Mononuclear cell (primary cell): ENCODE measurements around the gene NDE1. TPM values are rescaled to one million over a fixed set of nuclear protein-coding genes. Genes with fewer than 3 reads are reported as not detected.
"Not testable (repeated sequence)": the region's sequence is repeated elsewhere in the genome, so short reads cannot be mapped to it uniquely, and the experiment has no call there.

Experiments used
- H3K27me3 ChIP-seq: 2 replicates; pipeline ENCODE4 v1.6.0; 2011; ENCODE audit warnings: low read length, control low read depth; ENCODE audit not compliant: insufficient read depth
- H3K4me1 ChIP-seq: 2 replicates; pipeline ENCODE4 v1.5.1; 2011; ENCODE audit warnings: mild to moderate bottlenecking, low read length, control low read depth; ENCODE audit not compliant: insufficient read depth
- H3K4me3 ChIP-seq: 2 replicates; pipeline ENCODE4 v1.5.1; 2011; ENCODE audit warnings: mild to moderate bottlenecking, low read length, moderate library complexity
- H3K9me3 ChIP-seq: 2 replicates; pipeline ENCODE4 v1.5.1; 2011; ENCODE audit warnings: low read depth, mild to moderate bottlenecking, control low read depth, low read length
- total RNA-seq: library from RNA; depleted of rRNA; stranded (reverse); fragments of >200 nt; gene quantifications from one replicate; pipeline ENCODE4 v1.2.3, GENCODE V29; 2012

The NDE1 gene
- total RNA-seq, 1 donor = 87.3 TPM

DNA sequence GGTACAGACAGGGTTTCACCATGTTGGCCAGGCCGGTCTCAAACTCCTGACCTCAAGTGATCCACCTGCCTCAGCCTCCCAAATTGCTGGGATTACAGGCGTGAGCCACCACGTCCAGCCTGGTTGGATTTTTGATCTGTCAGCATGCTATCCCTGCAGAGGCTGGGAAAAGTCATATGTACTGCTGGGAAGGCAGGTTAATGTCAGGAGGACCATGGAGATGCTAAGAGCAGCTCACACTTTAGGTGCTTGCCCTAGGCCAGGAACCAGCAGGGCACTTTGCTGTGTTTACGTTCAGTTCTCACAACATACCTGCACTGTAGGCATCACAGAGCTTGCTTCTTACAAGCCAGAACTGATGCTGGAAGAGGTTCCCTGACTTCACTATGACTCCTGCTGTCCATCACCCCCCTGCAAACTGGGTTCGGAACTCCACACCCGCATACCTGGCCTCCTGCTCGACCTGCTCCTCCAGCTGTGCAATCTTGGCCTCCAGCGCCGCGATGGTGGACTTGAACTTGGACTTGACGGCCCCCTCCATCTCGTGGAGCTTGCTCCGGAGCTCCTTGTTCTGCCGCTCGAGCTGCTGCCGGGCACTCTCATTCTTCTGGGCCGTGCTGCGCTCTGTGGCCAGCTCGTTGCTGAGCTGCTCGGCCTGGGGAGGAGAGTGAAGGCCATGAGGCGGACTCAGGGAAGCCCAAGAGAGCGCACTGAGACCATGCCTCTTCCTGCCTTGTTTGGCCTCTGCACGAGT is 66.8 kb downstream of the NDE1 start:
- H3K4me3 ChIP-seq = no peak overlapping the region
- no peaks in the 10 kb centered on the region for H3K27me3 ChIP-seq

DNA sequence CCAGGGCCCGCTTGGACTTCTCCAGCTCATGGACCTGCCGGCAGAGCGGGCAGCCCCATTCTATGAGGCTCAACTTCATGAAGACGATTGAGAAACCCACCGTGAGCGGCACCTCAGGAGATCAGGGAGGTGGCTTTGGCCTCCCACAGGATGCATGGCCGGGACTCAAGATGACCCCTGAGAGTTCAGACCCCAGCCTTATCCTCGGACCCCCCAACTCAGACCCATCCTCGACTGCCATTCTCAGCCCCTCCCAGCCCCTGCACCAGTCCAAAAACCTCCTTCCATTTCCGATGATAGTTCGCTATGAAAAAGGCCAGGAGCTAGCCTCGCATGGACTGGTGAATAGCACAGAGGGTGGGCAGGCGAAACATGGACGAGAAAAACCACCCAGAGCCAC is 71.0 kb downstream of the NDE1 start:
- Histone ChIP-seq H3K27me3 (no peaks in the 10 kb centered on the region), H3K4me1 (no peaks in the 10 kb centered on the region), H3K9me3 (no peaks in the 10 kb centered on the region), H3K4me3 (no peak overlapping the region)

More for the DNA sequence above, 66.8 kb downstream of the NDE1 start:
- H3K4me1 ChIP-seq = no peaks in the 10 kb centered on the region
- no peaks in the 10 kb centered on the region for H3K9me3 ChIP-seq

DNA sequence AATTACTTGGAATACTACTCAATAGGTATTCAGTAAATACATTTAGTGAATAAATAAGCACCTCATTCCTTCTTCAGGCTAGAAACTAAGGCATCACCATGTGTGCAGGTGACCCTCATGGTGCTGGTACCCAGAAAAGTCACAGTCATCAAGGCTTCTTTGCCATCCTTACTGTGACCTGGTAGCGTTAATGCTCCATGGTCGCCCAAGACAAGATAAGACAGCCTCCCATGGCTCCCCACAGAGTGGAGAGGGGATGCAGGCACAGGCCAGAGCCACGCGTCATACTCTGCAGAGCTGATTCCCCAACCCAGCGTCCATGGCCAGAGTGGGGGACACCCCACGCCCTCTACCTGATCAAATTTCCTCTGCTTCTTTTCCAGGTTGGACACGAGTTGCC is 73.8 kb downstream of the NDE1 start:
- no peaks in the 10 kb centered on the region for H3K4me1 ChIP-seq
- H3K4me3 ChIP-seq = no peak overlapping the region
- H3K27me3 ChIP-seq = no peaks in the 10 kb centered on the region
- no peaks in the 10 kb centered on the region for H3K9me3 ChIP-seq

DNA sequence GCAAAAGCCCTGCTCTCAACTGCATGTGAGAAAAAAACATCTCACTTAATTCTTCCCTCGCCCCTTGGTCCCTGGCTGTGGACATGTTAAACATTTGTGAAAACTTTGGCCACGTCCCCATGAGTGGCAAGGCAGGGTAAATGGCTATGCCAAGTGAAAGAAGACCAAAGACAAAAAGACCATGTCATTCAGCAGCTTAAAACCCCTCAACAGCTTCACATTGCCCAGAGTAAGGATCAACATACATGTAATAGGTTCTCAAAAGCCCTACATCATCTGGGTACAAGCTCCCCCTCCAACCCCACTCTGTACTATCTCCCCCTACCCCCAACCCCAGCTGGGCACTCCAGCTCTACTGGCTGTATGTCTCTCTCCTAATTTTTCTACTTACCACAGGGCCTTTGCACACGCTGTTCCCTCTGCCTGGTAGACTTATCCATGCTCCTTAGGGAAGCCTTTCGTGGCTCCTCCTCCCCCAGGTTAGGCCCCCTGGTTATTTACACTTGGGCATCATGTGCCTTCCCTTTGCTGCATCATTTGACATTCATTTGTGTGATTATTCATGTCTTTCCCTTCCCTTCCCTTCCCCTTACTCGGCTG is 75.7 kb downstream of the NDE1 start:
- Histone ChIP-seq H3K27me3 (no peaks in the 10 kb centered on the region), H3K4me1 (no peaks in the 10 kb centered on the region), H3K9me3 (no peaks in the 10 kb centered on the region), H3K4me3 (no peak overlapping the region)

DNA sequence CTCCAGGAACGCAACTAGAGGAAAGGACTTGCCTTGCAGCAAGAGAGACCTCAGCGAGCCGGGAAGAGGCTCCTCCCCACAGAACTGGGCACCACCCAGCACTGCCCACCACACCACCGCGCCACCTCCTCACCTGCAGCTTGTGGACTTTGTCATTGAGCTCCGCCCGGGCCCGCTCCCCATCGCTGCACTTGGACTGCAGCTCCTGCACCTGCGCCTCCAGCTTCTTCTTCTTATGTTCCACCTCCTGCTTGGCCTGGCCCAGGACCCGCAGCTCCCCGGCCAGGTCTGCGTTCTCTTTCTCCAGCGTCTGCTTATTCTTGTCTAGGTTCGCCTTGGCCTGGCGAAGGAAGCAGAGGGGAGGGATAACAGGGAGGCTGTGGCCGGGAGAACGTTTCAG is 76.7 kb downstream of the NDE1 start:
- Histone ChIP-seq H3K27me3 (no peaks in the 10 kb centered on the region), H3K9me3 (no peaks in the 10 kb centered on the region), H3K4me1 (no peaks in the 10 kb centered on the region), H3K4me3 (no peak overlapping the region)

DNA sequence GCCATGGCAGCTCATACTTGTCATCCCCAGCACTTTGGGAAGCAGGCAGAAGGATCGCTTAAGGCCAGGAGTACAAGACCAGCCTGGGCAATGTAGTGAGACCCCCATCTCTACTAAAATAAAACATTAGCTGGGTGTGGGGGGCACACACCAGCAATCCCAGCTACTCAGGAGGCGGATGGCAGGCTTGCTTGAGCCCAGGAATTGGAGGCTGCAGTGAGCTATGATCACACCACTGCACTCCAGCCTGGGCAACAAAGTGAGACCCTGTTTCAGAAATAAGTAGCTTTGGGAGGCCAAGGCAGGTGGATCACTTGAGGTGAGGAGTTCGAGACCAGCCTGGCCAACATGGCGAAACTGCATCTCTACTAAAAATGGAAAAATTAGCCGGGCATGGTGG is 77.7 kb downstream of the NDE1 start:
- H3K9me3 ChIP-seq, H3K4me1 ChIP-seq, H3K27me3 ChIP-seq, H3K4me3 ChIP-seq: not testable (repeated sequence)

DNA sequence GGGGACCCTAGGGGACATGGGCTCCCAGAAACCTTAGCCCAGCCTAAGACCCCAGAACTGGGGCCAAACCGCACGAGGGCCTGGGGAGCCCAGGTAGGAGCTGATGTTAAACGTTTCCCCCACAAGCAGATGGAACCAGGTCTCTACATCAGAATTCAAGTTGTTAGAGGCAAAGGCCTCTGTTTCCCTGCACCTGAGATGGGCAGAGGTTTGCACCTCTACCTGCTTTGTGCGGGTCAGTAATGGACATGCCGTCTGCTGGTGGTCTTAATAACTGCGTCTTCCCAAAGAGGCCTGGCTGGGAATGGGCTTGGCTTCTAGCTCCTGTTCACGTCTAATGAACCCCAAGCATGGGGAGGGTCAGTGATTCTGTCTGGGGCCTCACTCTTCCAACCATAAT is 79.1 kb downstream of the NDE1 start:
- Histone ChIP-seq H3K4me3 (no peak overlapping the region), H3K9me3 (no peaks in the 10 kb centered on the region), H3K4me1 (no peaks in the 10 kb centered on the region), H3K27me3 (no peaks in the 10 kb centered on the region)

DNA sequence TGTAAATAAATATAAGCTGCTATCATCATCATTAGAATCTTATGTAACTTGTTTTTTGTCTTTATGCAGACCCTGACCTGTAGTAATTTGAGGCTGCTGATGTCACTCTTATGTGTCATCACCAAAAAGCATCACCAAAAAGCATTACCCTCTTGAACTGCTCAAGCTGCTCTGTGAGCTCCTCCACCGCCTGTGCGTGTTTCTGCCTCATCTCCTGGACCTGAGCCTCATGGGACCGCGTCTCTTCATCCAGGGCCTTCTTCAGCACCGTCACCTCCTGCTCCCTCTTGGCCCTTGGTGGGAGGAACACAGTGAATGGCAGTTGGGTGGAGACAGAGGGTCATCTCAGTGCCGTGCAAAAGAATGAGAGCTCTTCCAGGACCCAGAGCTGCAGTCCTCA is 82.4 kb downstream of the NDE1 start:
- no peaks in the 10 kb centered on the region for H3K27me3 ChIP-seq
- H3K4me3 ChIP-seq = no peak overlapping the region
- H3K4me1 ChIP-seq = no peaks in the 10 kb centered on the region
- H3K9me3 ChIP-seq = no peaks in the 10 kb centered on the region

DNA sequence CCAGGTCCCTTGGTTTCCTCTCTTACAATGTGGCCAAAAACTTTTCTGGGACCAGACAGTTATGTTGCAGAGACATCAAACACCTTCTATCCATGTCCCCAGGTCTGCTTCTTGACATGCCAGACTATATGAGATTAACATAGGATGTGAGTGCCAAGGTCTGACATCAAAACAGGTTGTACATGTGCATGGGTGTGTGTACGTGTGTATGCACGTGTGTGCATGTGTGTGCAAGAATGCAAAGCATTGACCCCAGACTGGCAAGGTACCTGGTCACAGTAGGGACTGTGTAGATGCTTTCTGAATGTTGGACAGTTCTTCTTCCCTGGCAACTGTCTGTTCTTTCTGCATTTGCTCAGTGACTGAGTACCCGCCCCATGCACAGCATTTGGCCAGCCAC is 85.6 kb downstream of the NDE1 start:
- Histone ChIP-seq H3K4me1 (no peaks in the 10 kb centered on the region), H3K9me3 (no peaks in the 10 kb centered on the region), H3K4me3 (no peak overlapping the region), H3K27me3 (no peaks in the 10 kb centered on the region)

DNA sequence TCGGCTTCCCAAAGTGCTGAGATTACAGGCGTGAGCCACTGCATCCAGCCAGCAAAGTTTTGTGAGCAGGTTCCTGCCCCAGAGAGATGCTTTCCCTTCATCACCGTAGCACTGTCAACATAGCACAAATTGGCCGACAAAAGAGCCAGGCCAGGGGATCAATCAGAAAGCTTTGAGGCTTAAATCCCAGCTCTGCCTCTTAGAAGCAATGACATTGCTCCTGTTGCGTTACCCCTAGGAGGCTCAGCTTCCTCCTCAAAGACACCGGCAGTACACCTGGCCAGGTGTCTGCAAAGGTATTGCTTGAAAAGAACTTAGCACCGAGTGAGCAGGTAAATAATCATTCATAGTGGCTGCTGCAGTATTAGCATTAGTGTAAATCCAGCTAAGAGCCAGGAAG is 86.5 kb downstream of the NDE1 start:
- Histone ChIP-seq H3K27me3 (no peaks in the 10 kb centered on the region), H3K4me3 (no peak overlapping the region), H3K9me3 (no peaks in the 10 kb centered on the region), H3K4me1 (no peaks in the 10 kb centered on the region)

DNA sequence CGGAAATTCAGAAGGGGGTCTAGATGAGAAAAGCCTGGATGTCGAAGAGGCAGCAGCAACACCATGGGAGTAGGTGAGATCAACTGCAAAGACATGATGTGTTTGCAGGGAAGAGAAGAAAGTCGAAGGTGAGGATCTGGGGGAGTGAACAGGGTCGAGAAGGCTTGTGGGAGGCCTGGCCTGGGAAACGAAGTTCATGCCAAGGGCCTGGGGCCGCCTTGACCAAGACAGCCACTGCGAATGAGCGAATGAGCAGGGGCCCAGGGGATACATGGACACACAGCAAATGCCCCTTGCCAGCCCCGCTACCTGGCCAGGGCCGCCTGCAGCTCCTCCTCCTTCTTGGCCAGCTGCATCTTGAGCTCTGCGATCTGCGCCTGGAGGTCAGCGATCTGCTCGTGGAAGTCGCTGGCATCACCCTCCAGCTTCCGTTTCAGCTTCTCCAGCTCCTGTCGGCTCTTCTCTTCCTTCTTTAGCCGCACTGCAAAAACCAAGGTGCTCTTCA is 87.1 kb downstream of the NDE1 start:
- no peak overlapping the region for H3K4me3 ChIP-seq
- H3K27me3 ChIP-seq = no peaks in the 10 kb centered on the region
- no peaks in the 10 kb centered on the region for H3K9me3 ChIP-seq
- no peaks in the 10 kb centered on the region for H3K4me1 ChIP-seq

DNA sequence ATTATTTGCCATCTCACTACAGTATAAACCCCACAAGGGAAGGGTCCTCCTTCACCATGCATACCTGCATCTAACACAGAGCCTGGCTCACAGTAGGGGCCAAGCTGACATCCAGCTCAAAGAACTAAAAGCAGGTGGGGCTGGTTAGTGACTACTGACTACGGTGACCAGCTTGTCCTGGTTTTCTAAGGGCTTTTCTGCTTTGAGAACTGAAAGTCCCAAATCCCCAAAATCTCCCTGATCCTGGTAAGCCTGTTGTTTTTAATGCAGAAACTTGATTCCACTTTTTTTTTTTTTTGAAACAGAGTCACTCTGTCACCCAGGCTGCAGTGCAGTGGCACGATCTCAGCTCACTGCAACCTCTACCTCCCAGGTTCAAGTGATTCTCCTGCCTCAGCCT is 89.4 kb downstream of the NDE1 start:
- H3K4me1 ChIP-seq = no peaks in the 10 kb centered on the region
- H3K4me3 ChIP-seq = no peak overlapping the region
- no peaks in the 10 kb centered on the region for H3K27me3 ChIP-seq
- H3K9me3 ChIP-seq = no peaks in the 10 kb centered on the region

DNA sequence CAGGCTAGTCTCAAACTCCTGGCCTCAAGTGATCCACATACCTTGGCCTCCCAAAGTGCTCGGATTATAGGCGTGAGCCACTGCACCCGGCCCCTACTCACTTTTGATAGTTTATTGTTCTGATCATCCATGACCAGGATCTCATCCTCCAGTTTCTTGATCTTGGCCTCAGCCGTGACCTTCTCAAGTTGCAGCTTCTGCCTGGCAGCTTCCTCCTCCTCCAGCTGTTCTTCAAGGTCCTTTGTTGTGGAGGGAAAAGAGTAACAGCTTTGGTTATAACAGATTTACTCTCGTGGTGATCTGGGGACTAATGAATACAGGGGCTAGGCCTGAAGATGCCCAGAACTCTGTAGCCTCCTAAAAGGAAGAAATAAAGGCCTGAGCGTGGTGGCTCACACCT is 89.9 kb downstream of the NDE1 start:
- no peaks in the 10 kb centered on the region for H3K27me3 ChIP-seq
- no peaks in the 10 kb centered on the region for H3K4me1 ChIP-seq

DNA sequence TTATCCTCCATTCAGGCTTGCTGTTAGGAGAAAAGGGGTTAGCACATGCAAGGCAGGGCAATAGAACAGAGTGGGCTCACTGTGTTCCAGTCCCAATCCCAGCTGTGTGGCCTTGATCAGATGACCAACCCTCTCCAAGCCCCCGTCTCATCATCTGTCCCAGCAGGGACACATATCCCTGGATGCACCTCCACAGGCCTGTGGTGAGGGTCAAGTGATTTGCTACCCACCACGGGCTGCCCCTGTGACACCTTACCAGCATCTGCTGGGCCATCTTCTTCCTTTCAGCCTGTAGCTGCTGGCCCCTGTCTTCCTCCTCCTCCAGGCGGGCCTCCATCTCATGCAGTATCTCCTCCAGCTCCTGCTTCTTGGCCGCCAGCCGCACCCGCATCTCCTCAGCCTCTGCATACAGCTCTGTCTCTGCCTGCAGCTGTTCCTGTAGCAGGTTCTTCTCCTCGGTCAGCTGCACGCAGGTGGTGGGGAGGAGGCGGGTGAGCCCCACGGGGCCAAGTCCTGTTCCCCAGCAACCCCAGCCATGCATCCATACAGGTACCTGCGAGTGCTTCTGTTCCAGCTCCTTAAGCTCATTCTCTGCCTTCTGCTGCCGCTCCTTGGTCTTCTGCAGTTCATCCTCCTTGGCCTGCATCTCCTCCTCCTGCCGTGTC is 91.3 kb downstream of the NDE1 start:
- H3K4me3 ChIP-seq = no peak overlapping the region
- H3K9me3 ChIP-seq = no peaks in the 10 kb centered on the region
- no peaks in the 10 kb centered on the region for H3K27me3 ChIP-seq
- H3K4me1 ChIP-seq = no peaks in the 10 kb centered on the region

More for the DNA sequence above, 89.9 kb downstream of the NDE1 start:
- Histone ChIP-seq H3K9me3 (no peaks in the 10 kb centered on the region), H3K4me3 (no peak overlapping the region)

DNA sequence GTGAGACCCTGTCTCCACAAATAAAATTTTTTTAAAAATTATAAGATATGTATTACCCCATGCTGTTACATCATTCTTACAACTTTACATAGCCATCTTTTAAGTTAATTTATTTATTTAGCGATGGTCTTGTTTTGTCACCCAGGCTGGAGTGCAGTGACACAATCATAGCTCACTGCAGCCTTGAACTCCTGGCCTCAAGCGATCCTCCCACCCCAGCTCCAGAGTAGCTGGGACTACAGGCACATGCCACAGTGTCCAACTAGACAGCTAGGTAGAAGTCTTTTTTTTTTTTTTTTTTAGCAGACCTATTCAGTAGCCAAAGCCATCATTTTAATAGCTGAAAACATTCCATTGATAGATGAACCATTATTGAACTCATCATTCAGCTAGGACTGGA is 92.7 kb downstream of the NDE1 start:
- no peaks in the 10 kb centered on the region for H3K9me3 ChIP-seq
- no peak overlapping the region for H3K4me3 ChIP-seq
- H3K27me3 ChIP-seq = no peaks in the 10 kb centered on the region
- H3K4me1 ChIP-seq = no peaks in the 10 kb centered on the region
